CD14-positive monocyte (primary cell): ENCODE results near the gene SNX9. TPM values are rescaled to one million over a fixed set of nuclear protein-coding genes. Genes with fewer than 3 reads are reported as not detected.

Experiments used
- DNase-seq, 3 donors: peaks; one replicate each; pipeline ENCODE4 v3.0.0-alpha.2; 2011 to 2022
- H2AFZ ChIP-seq: 2 replicates; pipeline ENCODE4 v1.6.0; 2012; ENCODE audit warnings: mild to moderate bottlenecking, low read depth, low read length, inconsistent platforms; ENCODE audit not compliant: insufficient read depth, poor library complexity, severe bottlenecking
- H3K27ac ChIP-seq, 2 donors: 1 replicate in 1 of 2; 2 replicates in 1 of 2; pipeline ENCODE4 v1.5.1; 2012 to 2013; ENCODE audit warnings: low read length in 2 of 2, control low read depth in 1 of 2, inconsistent platforms in 1 of 2, low read depth in 1 of 2, mild to moderate bottlenecking in 1 of 2
- H3K27me3 ChIP-seq, 2 donors: one replicate each; pipeline versions ENCODE4 v1.6.0 to v1.6.1; 2011 to 2013; ENCODE audit warnings: low read length in 2 of 2; ENCODE audit not compliant: control insufficient read depth in 2 of 2, insufficient read depth in 2 of 2
- H3K36me3 ChIP-seq, 2 donors: replicated peaks in 1 of 2; 1 replicate in 1 of 2; 2 replicates in 1 of 2; pipeline versions ENCODE4 v1.5.1 to v1.6.1; 2012 to 2013; ENCODE audit warnings: low read length in 2 of 2, control low read depth in 1 of 2, inconsistent platforms in 1 of 2, mild to moderate bottlenecking in 1 of 2; ENCODE audit not compliant: insufficient read depth in 2 of 2, control insufficient read depth in 1 of 2
- H3K4me1 ChIP-seq, 2 donors: 1 replicate in 1 of 2; 2 replicates in 1 of 2; pipeline versions ENCODE4 v1.5.1 to v1.6.1; 2012 to 2013; ENCODE audit warnings: low read length in 2 of 2, control low read depth in 1 of 2, inconsistent platforms in 1 of 2, mild to moderate bottlenecking in 1 of 2, moderate library complexity in 1 of 2; ENCODE audit not compliant: insufficient read depth in 2 of 2, control insufficient read depth in 1 of 2
- H3K4me2 ChIP-seq: replicated peaks from 2 replicates; pipeline ENCODE3; 2012; ENCODE audit warnings: low read length, moderate library complexity, mild to moderate bottlenecking; ENCODE audit not compliant: poor library complexity, severe bottlenecking; ENCODE audit errors: extremely low read depth
- H3K4me3 ChIP-seq, 3 experiments: fragments of 200-600 bp in 1 of 3; sonication (generic) in 1 of 3; replicated peaks in 1 of 3; 1 replicate in 2 of 3; 2 replicates in 1 of 3; pipeline ENCODE4 v1.5.1; 2011 to 2013; ENCODE audit warnings: low read length in 3 of 3, mild to moderate bottlenecking in 3 of 3, control low read depth in 2 of 3, low read depth in 2 of 3, inconsistent platforms in 1 of 3, moderate library complexity in 1 of 3
- H3K79me2 ChIP-seq: 2 replicates; pipeline ENCODE4 v1.6.0; 2012; ENCODE audit warnings: mild to moderate bottlenecking, control low read depth, inconsistent platforms, low read length, moderate library complexity; ENCODE audit not compliant: insufficient read depth
- H3K9ac ChIP-seq: 2 replicates; pipeline ENCODE4 v1.6.0; 2017; ENCODE audit warnings: low read length, mild to moderate bottlenecking; ENCODE audit not compliant: insufficient read depth, poor library complexity, severe bottlenecking
- H3K9me3 ChIP-seq, 2 donors: replicated peaks in 1 of 2; 1 replicate in 1 of 2; 2 replicates in 1 of 2; pipeline versions ENCODE4 v1.5.1 to v1.6.1; 2012 to 2013; ENCODE audit warnings: low read length in 2 of 2, control low read depth in 1 of 2; ENCODE audit not compliant: control insufficient read depth in 1 of 2, insufficient read depth in 1 of 2
- H4K20me1 ChIP-seq: 2 replicates; pipeline ENCODE4 v1.6.0; 2012; ENCODE audit warnings: mild to moderate bottlenecking, low read length, control low read depth, moderate library complexity; ENCODE audit not compliant: insufficient read depth
- H3K27ac Mint-ChIP-seq, 7 donors: one replicate each; pipeline ENCODE4 v1.8.0; 2020; ENCODE audit warnings: mild to moderate bottlenecking in 7 of 7, mixed read lengths in 7 of 7, moderate library complexity in 6 of 7, inconsistent platforms in 2 of 7
- H3K27me3 Mint-ChIP-seq, 3 donors: one replicate each; pipeline ENCODE4 v1.8.0; 2021 to 2022; ENCODE audit warnings: low read depth in 3 of 3, mild to moderate bottlenecking in 3 of 3, mixed read lengths in 3 of 3, moderate library complexity in 3 of 3, inconsistent platforms in 1 of 3
- H3K36me3 Mint-ChIP-seq, 2 donors: one replicate each; pipeline ENCODE4 v1.8.0; 2020; ENCODE audit warnings: mixed read lengths in 2 of 2, inconsistent platforms in 1 of 2, mild to moderate bottlenecking in 1 of 2
- H3K4me1 Mint-ChIP-seq: one replicate; pipeline ENCODE4 v1.8.0; 2020; ENCODE audit warnings: mild to moderate bottlenecking, mixed read lengths
- H3K4me3 Mint-ChIP-seq, 2 donors: one replicate each; pipeline ENCODE4 v1.8.0; 2020; ENCODE audit warnings: mild to moderate bottlenecking in 2 of 2, mixed read lengths in 2 of 2, moderate library complexity in 1 of 2
- H3K9me3 Mint-ChIP-seq, 7 donors: one replicate each; pipeline ENCODE4 v1.8.0; 2020 to 2022; ENCODE audit warnings: mixed read lengths in 7 of 7, mild to moderate bottlenecking in 6 of 7, moderate library complexity in 6 of 7, inconsistent platforms in 2 of 7
- WGBS: methylation state at CpG from one replicate; pipeline ENCODE4 v1.1.5; 2013; ENCODE audit warnings: missing lambda C conversion rate; ENCODE audit not compliant: insufficient coverage; 5-methylcytosine and 5-hydroxymethylcytosine counted together
- intact Hi-C, 2 donors: fragments of 100-400 bp; cut with micrococcal nuclease; formaldehyde crosslinking; loops; one replicate each; pipeline versions ENCODE4 v1.15.0 to v1.15.1; 2023
- polyA plus RNA-seq, 3 donors: library from polyadenylated mRNA; depleted of rRNA in 1 of 3; unstranded in 2 of 3; stranded (reverse) in 1 of 3; fragments of 300-500 nt in 2 of 3; fragments of >200 nt in 1 of 3; fragmentation: Illumina TruSeq in 2 of 3; gene quantifications; 1 replicate in 2 of 3; 2 replicates in 1 of 3; pipeline ENCODE4 v1.2.3, GENCODE V29; 2012 to 2021
- TF ChIP-seq, protein P1 (sequence below): fragments of 200-600 bp; IDR thresholded peaks from one replicate; pipeline ENCODE4 v1.8.0; 2022; ENCODE audit warnings: antibody characterized with exemption, mild to moderate bottlenecking

SNX9 gene
- polyA plus RNA-seq, 3 donors = 5.5 to 8.1 (median 7.2) TPM

DNA sequence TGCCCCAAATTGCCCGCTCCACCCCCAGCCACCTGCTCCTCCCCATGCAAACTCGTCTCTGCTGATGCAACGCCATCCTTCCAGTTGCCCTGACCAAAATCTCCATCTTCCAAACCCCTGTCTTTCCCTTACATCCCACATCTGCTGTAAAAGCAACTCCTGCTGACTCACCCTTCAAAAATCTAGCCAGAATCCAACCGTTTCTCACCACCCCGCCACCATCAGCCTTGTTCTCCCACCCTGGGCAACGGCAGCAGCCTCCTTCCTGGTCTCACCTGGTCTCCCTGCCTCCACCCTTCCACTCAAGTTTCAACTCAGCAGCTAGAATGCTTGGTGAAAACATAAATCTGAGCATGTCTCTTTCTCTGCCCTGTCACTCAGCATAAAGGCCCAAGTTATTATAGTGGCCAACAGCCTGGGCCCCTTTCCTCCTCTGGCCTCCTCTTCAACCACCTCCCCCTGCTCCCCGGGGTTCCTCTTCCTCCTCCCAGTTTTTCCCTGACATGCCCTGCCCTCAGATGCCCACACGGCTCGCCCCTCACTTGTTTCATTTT, 151.4 kb downstream of the SNX9 start:
- WGBS = 58% methylated on average over 9 of the region's 9 CpGs
- intact Hi-C loops = no loop called here

DNA sequence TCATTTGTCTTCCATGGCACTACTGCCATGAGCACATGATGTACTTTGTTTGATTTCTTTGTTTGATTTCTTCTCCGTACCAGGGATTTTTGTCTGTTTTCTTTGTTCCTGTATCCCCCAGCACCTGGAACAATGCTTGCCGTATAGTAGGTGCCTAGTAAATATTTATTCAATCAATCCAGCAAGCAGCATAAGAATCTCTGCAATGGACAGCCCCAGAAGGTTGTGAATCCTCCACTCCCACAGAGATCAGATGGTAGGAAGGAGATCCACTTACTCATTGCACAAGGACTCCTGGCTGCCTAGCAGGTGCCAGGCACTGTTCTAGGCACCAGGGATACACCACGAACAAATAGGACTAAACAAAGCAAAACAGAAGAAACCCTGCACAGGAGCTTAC, 151.9 kb downstream of the SNX9 start:
- Mint-ChIP-seq H3K4me1 (peaks cover 29% of the 10 kb centered on the region), H3K9me3 (peaks cover 0 to 3% (median 0%) of the 10 kb centered on the region in 7 donors), H3K36me3 (no peaks in the 10 kb centered on the region), H3K27me3 (peaks cover 7 to 20% (median 15%) of the 10 kb centered on the region in 3 donors), H3K4me3 (no peak overlapping the region), H3K27ac (no peak overlapping the region)
- Histone ChIP-seq H3K9me3 (no peaks in the 10 kb centered on the region), H3K27ac (no peak overlapping the region), H3K27me3 (peaks cover 0 to 1% of the 10 kb centered on the region in 2 donors), H3K4me1 (peaks cover 8 to 17% of the 10 kb centered on the region in 2 donors), H3K79me2 (no peaks in the 10 kb centered on the region), H2AFZ (no peak overlapping the region), H3K4me2 (no peak overlapping the region), H3K4me3 (no peak overlapping the region), H4K20me1 (no peaks in the 10 kb centered on the region), H3K9ac (no peak overlapping the region), H3K36me3 (no peaks in the 10 kb centered on the region)
- TF ChIP-seq, protein P1, sequence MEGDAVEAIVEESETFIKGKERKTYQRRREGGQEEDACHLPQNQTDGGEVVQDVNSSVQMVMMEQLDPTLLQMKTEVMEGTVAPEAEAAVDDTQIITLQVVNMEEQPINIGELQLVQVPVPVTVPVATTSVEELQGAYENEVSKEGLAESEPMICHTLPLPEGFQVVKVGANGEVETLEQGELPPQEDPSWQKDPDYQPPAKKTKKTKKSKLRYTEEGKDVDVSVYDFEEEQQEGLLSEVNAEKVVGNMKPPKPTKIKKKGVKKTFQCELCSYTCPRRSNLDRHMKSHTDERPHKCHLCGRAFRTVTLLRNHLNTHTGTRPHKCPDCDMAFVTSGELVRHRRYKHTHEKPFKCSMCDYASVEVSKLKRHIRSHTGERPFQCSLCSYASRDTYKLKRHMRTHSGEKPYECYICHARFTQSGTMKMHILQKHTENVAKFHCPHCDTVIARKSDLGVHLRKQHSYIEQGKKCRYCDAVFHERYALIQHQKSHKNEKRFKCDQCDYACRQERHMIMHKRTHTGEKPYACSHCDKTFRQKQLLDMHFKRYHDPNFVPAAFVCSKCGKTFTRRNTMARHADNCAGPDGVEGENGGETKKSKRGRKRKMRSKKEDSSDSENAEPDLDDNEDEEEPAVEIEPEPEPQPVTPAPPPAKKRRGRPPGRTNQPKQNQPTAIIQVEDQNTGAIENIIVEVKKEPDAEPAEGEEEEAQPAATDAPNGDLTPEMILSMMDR = no peak
- intact Hi-C loops = no loop called here
- no peak for DNase-seq
- WGBS = no CpG with 5 or more reads among the region's 3 CpGs

More for the DNA sequence above, 151.4 kb downstream of the SNX9 start:
- Mint-ChIP-seq H3K4me1 (peaks cover 23% of the 10 kb centered on the region), H3K9me3 (peaks cover 0 to 3% (median 0%) of the 10 kb centered on the region in 7 donors), H3K27me3 (peaks cover 4 to 14% (median 13%) of the 10 kb centered on the region in 3 donors), H3K27ac (no peak overlapping the region), H3K4me3 (no peak overlapping the region), H3K36me3 (no peaks in the 10 kb centered on the region)
- Histone ChIP-seq H3K27me3 (no peaks in the 10 kb centered on the region), H3K9me3 (no peaks in the 10 kb centered on the region), H3K27ac (no peak overlapping the region), H2AFZ (no peak overlapping the region), H4K20me1 (no peaks in the 10 kb centered on the region), H3K79me2 (no peaks in the 10 kb centered on the region), H3K4me1 (peaks cover 2 to 12% of the 10 kb centered on the region in 2 donors), H3K4me2 (no peak overlapping the region), H3K36me3 (no peaks in the 10 kb centered on the region), H3K4me3 (no peak overlapping the region), H3K9ac (no peak overlapping the region)
- TF ChIP-seq, protein P1 = no peak
- no peak for DNase-seq
